Suppressor macrophage treated with lipopolysaccharide for 4 hours (primary cell): Measurements from ENCODE around the gene OR8I2.
"Not testable (repeated sequence)": the region's sequence is repeated elsewhere in the genome, so short reads cannot be mapped to it uniquely, and the experiment has no call there.

Experiments
- DNase-seq: peaks from one replicate; pipeline ENCODE4 v3.0.0-alpha.2; 2020

OR8I2 gene

DNA sequence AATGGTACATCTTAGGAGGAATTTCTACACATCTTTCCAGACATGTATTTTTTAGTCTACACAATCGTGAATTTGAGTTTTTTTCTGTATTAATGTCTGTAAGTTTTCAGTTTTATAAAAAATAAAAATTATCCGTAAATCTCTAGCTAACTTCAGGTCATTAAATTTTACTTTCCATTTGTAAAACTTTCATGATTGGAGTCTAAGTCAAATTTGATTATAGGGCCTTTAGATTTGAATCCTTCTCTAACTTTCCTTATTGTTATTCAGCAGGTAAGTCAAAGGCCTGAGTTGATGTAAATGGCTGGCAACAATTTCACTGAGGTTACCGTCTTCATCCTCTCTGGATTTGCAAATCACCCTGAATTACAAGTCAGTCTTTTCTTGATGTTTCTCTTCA is at the start of gene OR8I2:
TSS of gene OR8I2 (plus strand) at position 301 of the 400 bp plus-strand sequence. CDS start at position 301, 0 bp downstream.
- no peak for DNase-seq

- no peak for DNase-seq
Measured at GRCh38 chr11:56045538-56045937, 47.6 kb upstream of the OR8I2 start.

DNA sequence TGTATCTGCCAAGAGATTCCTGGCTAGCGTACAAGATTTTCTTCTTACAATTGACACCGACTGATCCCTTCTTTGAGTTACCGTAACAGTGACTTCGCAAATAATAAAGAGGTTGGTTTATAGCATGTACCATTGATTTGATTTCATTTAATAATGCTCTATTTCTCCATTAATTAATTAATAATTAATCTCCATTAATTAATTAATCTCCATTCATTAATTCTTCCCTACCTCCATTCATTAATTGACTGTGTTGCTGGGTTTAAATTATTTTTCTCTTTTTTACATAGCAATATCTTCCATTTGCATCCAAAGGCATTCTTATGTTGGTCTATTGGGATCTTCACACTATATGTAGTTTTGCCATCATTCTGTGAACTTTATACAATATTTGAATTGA is 44.6 kb upstream of the OR8I2 start:
- DNase-seq = no peak

GRCh38 chr11:56049487-56049886 is 43.6 kb upstream of the OR8I2 start:
- no peak for DNase-seq

DNA sequence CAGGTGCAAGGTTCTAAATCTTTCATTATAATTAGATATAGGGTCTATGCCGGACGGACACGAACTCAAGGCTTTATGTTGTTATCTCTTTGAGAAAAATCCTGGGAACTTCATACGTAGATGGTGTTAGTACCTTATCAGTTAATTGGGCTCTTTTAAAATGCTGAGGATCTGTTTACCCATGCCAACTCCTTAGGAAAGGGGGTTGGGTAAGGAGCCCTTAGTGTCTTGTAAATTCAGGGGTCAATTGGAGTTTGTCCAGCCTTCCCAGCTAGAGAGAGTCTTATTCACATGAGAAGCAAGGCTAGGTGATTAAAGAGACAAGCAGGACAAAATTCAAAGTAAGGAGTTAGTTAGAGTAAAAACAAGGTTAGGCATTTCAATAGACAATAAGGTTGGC is 36.7 kb upstream of the OR8I2 start:
- not testable (repeated sequence) for DNase-seq

DNA sequence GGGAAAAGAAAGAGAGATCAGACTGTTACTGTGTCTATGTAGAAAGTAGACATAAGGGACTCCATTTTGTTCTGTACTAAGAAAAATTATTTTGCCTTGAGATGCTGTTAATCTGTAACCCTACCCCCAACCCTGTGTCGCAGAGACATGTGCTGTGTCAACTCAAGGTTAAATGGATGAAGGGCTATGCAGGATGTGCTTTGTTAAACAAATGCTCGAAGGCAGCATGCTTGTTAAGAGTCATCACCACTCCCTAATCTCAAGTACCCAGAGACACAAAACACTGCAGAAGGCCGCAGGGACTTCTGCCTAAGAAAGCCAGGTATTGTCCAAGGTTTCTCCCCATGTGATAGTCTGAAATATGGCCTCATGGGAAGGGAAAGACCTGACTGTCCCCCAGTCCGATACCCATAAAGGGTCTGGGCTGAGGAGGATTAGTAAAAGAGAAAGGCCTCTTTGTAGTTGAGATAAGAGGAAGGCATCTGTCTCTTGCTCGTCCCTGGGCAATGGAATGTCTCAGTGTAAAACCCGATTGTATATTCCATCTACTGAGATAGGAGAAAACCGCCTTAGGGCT is 35.4 kb upstream of the OR8I2 start:
- not testable (repeated sequence) for DNase-seq

DNA sequence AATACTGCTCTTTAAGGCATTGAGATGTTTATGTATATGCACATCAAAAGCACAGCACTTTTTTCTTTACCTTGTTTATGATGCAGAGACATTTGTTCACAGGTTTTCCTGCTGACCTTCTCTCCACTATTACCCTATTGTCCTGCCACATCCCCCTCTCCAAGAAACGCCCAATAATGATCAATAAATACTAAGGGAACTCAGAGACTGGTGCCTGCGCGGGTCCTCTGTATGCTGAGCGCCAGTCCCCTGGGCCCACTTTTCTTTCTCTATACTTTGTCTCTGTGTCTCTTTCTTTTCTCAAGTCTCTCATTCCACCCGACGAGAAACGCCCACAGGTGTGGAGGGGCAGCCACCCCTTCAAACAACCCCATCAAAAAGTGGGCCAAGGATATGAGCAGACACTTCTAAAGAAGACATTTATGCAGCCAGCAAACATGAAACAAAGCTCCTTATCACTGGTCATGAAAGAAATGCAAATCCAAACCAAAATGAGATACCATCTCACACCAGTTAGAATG is 34.8 kb upstream of the OR8I2 start:
- not testable (repeated sequence) for DNase-seq

GRCh38 chr11:56066980-56067379 is 26.1 kb upstream of the OR8I2 start:
- no peak for DNase-seq

GRCh38 chr11:56089697-56090096 is 3.4 kb upstream of the OR8I2 start:
- DNase-seq = no peak

- no peak for DNase-seq
Measured at GRCh38 chr11:56103210-56103737, 10.2 kb downstream of the OR8I2 start, which contains the start of gene OR8H2. OR8H2 (plus strand) TSS chr11:56103687; CDS start chr11:56105043, 1,356 bp downstream.

DNA sequence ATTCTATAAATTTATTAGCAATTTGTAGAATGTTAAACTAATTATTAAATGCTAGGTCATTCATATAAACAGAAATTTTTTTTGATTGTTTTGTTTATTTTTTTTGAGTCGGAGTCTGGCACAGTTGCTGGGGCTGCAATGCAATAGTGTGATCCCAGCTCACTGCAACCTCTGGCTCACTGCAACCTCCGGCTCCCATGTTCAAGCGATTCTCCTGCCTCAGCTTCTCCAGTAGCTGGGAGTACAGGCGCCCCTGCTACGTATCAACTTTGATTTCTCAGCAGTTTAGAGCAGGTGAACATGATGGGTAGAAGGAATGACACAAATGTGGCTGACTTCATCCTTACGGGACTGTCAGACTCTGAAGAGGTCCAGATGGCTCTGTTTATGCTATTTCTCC is 29.0 kb downstream of the OR8I2 start, which contains the start of gene OR8H3:
TSS of gene OR8H3 (plus strand) at position 301 of the 400 bp plus-strand sequence. CDS start at position 301, 0 bp downstream.
- DNase-seq = no peak

GRCh38 chr11:56140151-56140661 is 47.1 kb downstream of the OR8I2 start, which contains the start of gene OR8J3:
OR8J3 (minus strand) TSS chr11:56140201; CDS start chr11:56137718, 2,483 bp downstream.
- DNase-seq = no peak

DNA sequence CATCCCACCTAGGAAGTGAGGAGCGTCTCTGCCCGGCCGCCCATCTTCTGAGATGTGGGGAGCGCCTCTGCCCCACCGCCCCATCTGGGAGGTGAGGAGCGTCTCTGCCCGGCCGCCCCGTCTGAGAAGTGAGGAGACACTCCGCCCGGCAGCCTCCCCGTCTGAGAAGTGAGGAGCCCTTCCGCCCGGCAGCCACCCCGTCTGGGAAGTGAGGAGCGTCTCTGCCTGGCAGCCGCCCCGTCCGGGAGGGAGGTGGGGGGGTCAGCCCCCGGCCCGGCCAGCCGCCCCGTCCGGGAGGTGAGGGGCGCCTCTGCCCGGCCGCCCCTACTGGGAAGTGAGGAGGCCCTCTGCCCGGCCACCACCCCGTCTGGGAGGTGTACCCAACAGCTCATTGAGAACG is 50.6 kb downstream of the OR8I2 start:
- not testable (repeated sequence) for DNase-seq
